C4-2B (cell line): ENCODE measurements around the gene FOXP1.

ENCODE experiments used
- ZFX ChIP-seq: fragments of 450-650 bp; IDR thresholded peaks from 2 replicates; pipeline ENCODE4 v1.6.1; 2017
- TF ChIP-seq, protein P1 (sequence below): fragments of 450-650 bp; conservative IDR thresholded peaks from 2 replicates; pipeline ENCODE4 v1.5.1; 2017; ENCODE audit warnings: mild to moderate bottlenecking

DNA sequence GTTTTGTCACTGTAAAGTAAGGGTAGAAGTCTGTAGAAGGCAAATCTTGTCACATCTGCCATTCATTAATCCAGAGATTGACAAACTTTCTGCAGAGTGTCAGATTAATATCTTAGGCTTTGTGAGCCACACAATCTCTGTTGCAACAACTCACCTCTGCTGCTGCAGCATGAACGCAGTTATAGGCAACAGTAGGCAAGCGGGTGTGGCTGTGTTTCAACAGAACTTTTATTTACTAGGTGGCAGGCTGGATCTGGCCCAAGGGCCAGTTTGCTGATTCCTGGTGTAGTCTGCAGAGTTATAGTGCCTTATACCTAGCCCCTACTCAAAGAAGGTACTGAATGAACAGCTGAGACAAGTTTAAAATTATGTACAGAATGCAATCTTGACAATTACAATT is 396.7 kb downstream of the FOXP1 start:
- TF ChIP-seq, protein P1, sequence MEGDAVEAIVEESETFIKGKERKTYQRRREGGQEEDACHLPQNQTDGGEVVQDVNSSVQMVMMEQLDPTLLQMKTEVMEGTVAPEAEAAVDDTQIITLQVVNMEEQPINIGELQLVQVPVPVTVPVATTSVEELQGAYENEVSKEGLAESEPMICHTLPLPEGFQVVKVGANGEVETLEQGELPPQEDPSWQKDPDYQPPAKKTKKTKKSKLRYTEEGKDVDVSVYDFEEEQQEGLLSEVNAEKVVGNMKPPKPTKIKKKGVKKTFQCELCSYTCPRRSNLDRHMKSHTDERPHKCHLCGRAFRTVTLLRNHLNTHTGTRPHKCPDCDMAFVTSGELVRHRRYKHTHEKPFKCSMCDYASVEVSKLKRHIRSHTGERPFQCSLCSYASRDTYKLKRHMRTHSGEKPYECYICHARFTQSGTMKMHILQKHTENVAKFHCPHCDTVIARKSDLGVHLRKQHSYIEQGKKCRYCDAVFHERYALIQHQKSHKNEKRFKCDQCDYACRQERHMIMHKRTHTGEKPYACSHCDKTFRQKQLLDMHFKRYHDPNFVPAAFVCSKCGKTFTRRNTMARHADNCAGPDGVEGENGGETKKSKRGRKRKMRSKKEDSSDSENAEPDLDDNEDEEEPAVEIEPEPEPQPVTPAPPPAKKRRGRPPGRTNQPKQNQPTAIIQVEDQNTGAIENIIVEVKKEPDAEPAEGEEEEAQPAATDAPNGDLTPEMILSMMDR = no peak
- TF ChIP-seq ZFX = no peak
